ENCODE data around the gene DCDC2C. TPM values are rescaled to one million over a fixed set of nuclear protein-coding genes. Genes with fewer than 3 reads are reported as not detected.

DCDC2C gene
- total and polyA plus RNA-seq, 9 of the 15 experiments (the other 6 are each of a cell fraction or from before 2014, with no cell fraction given) = not detected

- no peak for TF ChIP-seq BCLAF1 (IDR thresholded peaks at IDR 0.05; ENCODE audit: borderline replicate concordance in 1 of 2, control insufficient read depth in 1 of 2, low read depth in 2 of 2, low read length in 1 of 2)
- TF ChIP-seq C11orf30 (IDR thresholded peaks at IDR 0.05; ENCODE audit: low read depth) = no peak
- no peak for TF ChIP-seq YBX1 (IDR thresholded peaks at IDR 0.05)
- no peak for TF ChIP-seq ZBTB43 (CRISPR knock-in tag; IDR thresholded peaks at IDR 0.05)
- TF ChIP-seq ZNF586 (CRISPR knock-in tag; conservative IDR thresholded peaks at IDR 0.05) = no peak
- TF ChIP-seq, protein P1, sequence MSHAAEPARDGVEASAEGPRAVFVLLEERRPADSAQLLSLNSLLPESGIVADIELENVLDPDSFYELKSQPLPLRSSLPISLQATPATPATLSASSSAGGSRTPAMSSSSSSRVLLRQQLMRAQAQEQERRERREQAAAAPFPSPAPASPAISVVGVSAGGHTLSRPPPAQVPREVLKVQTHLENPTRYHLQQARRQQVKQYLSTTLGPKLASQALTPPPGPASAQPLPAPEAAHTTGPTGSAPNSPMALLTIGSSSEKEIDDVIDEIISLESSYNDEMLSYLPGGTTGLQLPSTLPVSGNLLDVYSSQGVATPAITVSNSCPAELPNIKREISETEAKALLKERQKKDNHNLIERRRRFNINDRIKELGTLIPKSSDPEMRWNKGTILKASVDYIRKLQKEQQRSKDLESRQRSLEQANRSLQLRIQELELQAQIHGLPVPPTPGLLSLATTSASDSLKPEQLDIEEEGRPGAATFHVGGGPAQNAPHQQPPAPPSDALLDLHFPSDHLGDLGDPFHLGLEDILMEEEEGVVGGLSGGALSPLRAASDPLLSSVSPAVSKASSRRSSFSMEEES (CRISPR knock-in tag; IDR thresholded peaks at IDR 0.05) = no peak
- TF ChIP-seq NRF1 (conservative IDR thresholded peaks at IDR 0.05 in 1 of 2, IDR thresholded peaks at IDR 0.05 in 1 of 2) = 0 out of 4 replicates have a peak, but pooled peaks of 1 of the 2 experiments have one; percentile 24
- peak; percentile 51; the same call in 1 of the 2 replicates for TF ChIP-seq REST (IDR thresholded peaks at IDR 0.05; ENCODE audit: borderline replicate concordance)
- no peak for TF ChIP-seq REST (CRISPR knock-in tag; IDR thresholded peaks at IDR 0.05; ENCODE audit: low read depth)
- TF ChIP-seq HNRNPUL1 (IDR thresholded peaks at IDR 0.05; ENCODE audit: low read length) = no peak
Measured at GRCh38 chr2:3728104-3729054, 25.0 kb downstream of the DCDC2C start (continued).
